Measurements from ENCODE around the gene ARHGAP45. TPM values are rescaled to one million over a fixed set of nuclear protein-coding genes. Genes with fewer than 3 reads are reported as not detected.

ARHGAP45 gene
- total and polyA plus RNA-seq, 2 experiments from 2014 or later, result 24.7 to 71.8 TPM

DNA sequence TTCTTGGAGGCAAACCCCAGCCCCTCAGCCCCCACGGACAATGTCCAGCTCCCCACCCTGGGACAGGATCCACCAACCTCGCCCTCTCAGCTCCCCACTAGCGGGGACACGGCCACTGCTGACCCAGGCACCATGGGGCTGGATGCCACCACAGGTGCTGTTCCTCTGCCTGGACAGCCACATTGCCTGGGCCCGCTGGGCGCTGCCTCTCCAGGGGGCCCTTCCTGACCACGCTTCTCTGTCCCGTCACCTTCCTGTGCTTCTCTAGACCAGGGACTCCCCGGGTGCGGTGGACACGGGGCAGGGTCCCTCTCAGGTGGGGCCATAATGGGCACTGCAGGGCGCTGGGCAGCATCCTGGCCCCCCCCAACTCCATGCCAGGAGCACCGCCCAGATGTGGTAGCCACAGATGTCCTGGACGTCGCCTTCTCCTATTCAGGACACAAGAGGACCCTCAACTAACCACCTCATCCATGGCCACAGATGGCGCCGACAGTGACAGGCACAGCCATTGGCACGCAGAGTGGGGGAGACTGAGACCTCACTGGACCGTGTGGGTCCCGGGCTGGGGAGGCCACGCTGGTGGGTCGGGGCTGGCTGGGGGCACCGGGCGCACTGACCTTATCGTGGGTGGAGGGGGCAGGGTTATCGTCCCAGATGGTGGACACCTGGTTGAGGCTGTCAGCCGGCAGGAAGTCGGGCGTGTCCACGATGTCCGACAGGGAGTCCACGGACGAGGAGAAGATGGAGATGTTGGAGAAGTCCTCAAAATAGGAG, 60.2 kb downstream of the ARHGAP45 start:
- TF ChIP-seq EZH2 (IDR thresholded peaks at IDR 0.05; ENCODE audit: low read depth, unreplicated experiment), result no peak
- TF ChIP-seq ZNF331 (CRISPR knock-in tag; IDR thresholded peaks at IDR 0.05; ENCODE audit: low read depth), result no peak
- TF ChIP-seq, protein P1, sequence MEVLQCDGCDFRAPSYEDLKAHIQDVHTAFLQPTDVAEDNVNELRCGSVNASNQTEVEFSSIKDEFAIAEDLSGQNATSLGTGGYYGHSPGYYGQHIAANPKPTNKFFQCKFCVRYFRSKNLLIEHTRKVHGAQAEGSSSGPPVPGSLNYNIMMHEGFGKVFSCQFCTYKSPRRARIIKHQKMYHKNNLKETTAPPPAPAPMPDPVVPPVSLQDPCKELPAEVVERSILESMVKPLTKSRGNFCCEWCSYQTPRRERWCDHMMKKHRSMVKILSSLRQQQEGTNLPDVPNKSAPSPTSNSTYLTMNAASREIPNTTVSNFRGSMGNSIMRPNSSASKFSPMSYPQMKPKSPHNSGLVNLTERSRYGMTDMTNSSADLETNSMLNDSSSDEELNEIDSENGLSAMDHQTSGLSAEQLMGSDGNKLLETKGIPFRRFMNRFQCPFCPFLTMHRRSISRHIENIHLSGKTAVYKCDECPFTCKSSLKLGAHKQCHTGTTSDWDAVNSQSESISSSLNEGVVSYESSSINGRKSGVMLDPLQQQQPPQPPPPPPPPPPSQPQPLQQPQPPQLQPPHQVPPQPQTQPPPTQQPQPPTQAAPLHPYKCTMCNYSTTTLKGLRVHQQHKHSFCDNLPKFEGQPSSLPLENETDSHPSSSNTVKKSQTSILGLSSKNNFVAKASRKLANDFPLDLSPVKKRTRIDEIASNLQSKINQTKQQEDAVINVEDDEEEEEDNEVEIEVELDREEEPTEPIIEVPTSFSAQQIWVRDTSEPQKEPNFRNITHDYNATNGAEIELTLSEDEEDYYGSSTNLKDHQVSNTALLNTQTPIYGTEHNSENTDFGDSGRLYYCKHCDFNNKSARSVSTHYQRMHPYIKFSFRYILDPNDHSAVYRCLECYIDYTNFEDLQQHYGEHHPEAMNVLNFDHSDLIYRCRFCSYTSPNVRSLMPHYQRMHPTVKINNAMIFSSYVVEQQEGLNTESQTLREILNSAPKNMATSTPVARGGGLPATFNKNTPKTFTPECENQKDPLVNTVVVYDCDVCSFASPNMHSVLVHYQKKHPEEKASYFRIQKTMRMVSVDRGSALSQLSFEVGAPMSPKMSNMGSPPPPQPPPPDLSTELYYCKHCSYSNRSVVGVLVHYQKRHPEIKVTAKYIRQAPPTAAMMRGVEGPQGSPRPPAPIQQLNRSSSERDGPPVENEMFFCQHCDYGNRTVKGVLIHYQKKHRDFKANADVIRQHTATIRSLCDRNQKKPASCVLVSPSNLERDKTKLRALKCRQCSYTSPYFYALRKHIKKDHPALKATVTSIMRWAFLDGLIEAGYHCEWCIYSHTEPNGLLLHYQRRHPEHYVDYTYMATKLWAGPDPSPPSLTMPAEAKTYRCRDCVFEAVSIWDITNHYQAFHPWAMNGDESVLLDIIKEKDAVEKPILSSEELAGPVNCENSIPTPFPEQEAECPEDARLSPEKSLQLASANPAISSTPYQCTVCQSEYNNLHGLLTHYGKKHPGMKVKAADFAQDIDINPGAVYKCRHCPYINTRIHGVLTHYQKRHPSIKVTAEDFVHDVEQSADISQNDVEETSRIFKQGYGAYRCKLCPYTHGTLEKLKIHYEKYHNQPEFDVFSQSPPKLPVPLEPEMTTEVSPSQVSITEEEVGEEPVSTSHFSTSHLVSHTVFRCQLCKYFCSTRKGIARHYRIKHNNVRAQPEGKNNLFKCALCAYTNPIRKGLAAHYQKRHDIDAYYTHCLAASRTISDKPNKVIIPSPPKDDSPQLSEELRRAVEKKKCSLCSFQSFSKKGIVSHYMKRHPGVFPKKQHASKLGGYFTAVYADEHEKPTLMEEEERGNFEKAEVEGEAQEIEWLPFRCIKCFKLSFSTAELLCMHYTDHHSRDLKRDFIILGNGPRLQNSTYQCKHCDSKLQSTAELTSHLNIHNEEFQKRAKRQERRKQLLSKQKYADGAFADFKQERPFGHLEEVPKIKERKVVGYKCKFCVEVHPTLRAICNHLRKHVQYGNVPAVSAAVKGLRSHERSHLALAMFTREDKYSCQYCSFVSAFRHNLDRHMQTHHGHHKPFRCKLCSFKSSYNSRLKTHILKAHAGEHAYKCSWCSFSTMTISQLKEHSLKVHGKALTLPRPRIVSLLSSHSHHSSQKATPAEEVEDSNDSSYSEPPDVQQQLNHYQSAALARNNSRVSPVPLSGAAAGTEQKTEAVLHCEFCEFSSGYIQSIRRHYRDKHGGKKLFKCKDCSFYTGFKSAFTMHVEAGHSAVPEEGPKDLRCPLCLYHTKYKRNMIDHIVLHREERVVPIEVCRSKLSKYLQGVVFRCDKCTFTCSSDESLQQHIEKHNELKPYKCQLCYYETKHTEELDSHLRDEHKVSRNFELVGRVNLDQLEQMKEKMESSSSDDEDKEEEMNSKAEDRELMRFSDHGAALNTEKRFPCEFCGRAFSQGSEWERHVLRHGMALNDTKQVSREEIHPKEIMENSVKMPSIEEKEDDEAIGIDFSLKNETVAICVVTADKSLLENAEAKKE (CRISPR knock-in tag; IDR thresholded peaks at IDR 0.05), result no peak
- no peak for TF ChIP-seq ETS1 (IDR thresholded peaks at IDR 0.05)
- TF ChIP-seq CREB1 (CRISPR knock-in tag; IDR thresholded peaks at IDR 0.05; ENCODE audit: low read depth), result no peak
- TF ChIP-seq NANOG (IDR thresholded peaks at IDR 0.05; ENCODE audit: borderline replicate concordance), result no peak
- TF ChIP-seq STAT1 (IDR thresholded peaks at IDR 0.05; ENCODE audit: unreplicated experiment), result no peak
- TF ChIP-seq ZNF114 (CRISPR knock-in tag; IDR thresholded peaks at IDR 0.05), result no peak
- TF ChIP-seq, protein P2, sequence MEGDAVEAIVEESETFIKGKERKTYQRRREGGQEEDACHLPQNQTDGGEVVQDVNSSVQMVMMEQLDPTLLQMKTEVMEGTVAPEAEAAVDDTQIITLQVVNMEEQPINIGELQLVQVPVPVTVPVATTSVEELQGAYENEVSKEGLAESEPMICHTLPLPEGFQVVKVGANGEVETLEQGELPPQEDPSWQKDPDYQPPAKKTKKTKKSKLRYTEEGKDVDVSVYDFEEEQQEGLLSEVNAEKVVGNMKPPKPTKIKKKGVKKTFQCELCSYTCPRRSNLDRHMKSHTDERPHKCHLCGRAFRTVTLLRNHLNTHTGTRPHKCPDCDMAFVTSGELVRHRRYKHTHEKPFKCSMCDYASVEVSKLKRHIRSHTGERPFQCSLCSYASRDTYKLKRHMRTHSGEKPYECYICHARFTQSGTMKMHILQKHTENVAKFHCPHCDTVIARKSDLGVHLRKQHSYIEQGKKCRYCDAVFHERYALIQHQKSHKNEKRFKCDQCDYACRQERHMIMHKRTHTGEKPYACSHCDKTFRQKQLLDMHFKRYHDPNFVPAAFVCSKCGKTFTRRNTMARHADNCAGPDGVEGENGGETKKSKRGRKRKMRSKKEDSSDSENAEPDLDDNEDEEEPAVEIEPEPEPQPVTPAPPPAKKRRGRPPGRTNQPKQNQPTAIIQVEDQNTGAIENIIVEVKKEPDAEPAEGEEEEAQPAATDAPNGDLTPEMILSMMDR (conservative IDR thresholded peaks at IDR 0.05; ENCODE audit: low read depth in 2 of 2), result no peak
- TF ChIP-seq, protein P3, sequence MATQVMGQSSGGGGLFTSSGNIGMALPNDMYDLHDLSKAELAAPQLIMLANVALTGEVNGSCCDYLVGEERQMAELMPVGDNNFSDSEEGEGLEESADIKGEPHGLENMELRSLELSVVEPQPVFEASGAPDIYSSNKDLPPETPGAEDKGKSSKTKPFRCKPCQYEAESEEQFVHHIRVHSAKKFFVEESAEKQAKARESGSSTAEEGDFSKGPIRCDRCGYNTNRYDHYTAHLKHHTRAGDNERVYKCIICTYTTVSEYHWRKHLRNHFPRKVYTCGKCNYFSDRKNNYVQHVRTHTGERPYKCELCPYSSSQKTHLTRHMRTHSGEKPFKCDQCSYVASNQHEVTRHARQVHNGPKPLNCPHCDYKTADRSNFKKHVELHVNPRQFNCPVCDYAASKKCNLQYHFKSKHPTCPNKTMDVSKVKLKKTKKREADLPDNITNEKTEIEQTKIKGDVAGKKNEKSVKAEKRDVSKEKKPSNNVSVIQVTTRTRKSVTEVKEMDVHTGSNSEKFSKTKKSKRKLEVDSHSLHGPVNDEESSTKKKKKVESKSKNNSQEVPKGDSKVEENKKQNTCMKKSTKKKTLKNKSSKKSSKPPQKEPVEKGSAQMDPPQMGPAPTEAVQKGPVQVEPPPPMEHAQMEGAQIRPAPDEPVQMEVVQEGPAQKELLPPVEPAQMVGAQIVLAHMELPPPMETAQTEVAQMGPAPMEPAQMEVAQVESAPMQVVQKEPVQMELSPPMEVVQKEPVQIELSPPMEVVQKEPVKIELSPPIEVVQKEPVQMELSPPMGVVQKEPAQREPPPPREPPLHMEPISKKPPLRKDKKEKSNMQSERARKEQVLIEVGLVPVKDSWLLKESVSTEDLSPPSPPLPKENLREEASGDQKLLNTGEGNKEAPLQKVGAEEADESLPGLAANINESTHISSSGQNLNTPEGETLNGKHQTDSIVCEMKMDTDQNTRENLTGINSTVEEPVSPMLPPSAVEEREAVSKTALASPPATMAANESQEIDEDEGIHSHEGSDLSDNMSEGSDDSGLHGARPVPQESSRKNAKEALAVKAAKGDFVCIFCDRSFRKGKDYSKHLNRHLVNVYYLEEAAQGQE (IDR thresholded peaks at IDR 0.05; ENCODE audit: unreplicated experiment), result no peak
- TF ChIP-seq EZH2phosphoT487 (IDR thresholded peaks at IDR 0.05; ENCODE audit: unreplicated experiment), result no peak
- no peak for TF ChIP-seq POLR2AphosphoS5 (IDR thresholded peaks at IDR 0.05; ENCODE audit: low read depth)
- no peak for TF ChIP-seq JUNB (IDR thresholded peaks at IDR 0.05; ENCODE audit: unreplicated experiment)
- DNase-seq (ENCODE audit: low spot score) (no peak), ATAC-seq (no peak)
- Mint-ChIP-seq H3K27ac (no peak overlapping the region), H3K9me3 (no peaks in the 10 kb centered on the region; the same call in 2 of the 3 replicates), H3K4me3 (no peak overlapping the region), H3K27me3 (ENCODE audit: insufficient read depth, low read depth, poor library complexity) (peaks cover 4% of the 10 kb centered on the region), H3K36me3 (ENCODE audit: low read depth) (peaks cover 7% of the 10 kb centered on the region), H3K4me1 (peaks cover 2% of the 10 kb centered on the region)
- Histone ChIP-seq H3F3A (replicated peaks; ENCODE audit: low read depth) (0 out of 2 replicates have a peak, but pooled peaks cover 6% of the 10 kb centered on the region), H3K27me3 (ENCODE audit: insufficient read depth) (no peaks in the 10 kb centered on the region), H3K4me3 (no peak overlapping the region), H2AFZ (no peak overlapping the region), H3K79me2 (replicated peaks; ENCODE audit: insufficient read depth) (no peaks in the 10 kb centered on the region), H3K4me1 (ENCODE audit: insufficient read depth) (no peaks in the 10 kb centered on the region), H3K27ac (ENCODE audit: low read depth) (no peak overlapping the region), H3K36me3 (ENCODE audit: insufficient read depth) (no peaks in the 10 kb centered on the region), H3K9me2 (ENCODE audit: insufficient read depth) (no peaks in the 10 kb centered on the region), H4K20me1 (replicated peaks; ENCODE audit: insufficient read depth) (no peaks in the 10 kb centered on the region; the same call in 1 of the 2 replicates), H3K4me2 (no peak overlapping the region)
